HepG2 (cell line): ENCODE results near the gene KMT2B. TPM values are rescaled to one million over a fixed set of nuclear protein-coding genes. Genes with fewer than 3 reads are reported as not detected.

Experiments used
- ATAC-seq: fragments of 200-7000 bp; cut with Tn5 transposase; 3 replicates; pipeline ENCODE4 v1.9.1; 2020; ENCODE audit warnings: mild to moderate bottlenecking, moderate library complexity
- BruUV-seq: library from RNA; stranded (reverse); fragments of 400-500 nt; replicated peaks from 2 replicates; lab custom pipeline; 2021; lab: Mats Ljungman, UMichigan
- CTCF ChIA-PET: fragments of 300-600 bp; formaldehyde crosslinking; extraction: SDS; loops from one replicate; lab custom pipeline; 2021; ENCODE audit warnings: low total read pairs, inconsistent platforms, low intra/inter-chr PET ratio; lab: Yijun Ruan, JAX
- POLR2A ChIA-PET: fragments of 350-600 bp; sonication (Branson Sonifier 250); formaldehyde crosslinking; loops from one replicate; lab custom pipeline; 2020; ENCODE audit warnings: antibody characterized with exemption, inconsistent platforms; lab: Yijun Ruan, JAX
- DNase-seq: peaks from one replicate; pipeline ENCODE4 v3.0.0-alpha.2; 2015; ENCODE audit warnings: low spot score
- FAIRE-seq: peaks from 3 replicates; lab custom pipeline; 2011; peaks lifted over from hg19 to GRCh38; lab: Jason Lieb, UNC
- H2AFZ ChIP-seq: one replicate; pipeline ENCODE4 v1.6.1; 2011; ENCODE audit warnings: low read length, inconsistent platforms
- H3K27ac ChIP-seq: fragments of 300-600 bp; 3 replicates; pipeline ENCODE4 v1.8.0; 2011; ENCODE audit warnings: mixed run types, mild to moderate bottlenecking, mixed read lengths, low read length, inconsistent platforms; ENCODE audit not compliant: insufficient read depth; ENCODE audit errors: extremely low read length
- H3K27me3 ChIP-seq, 2 experiments: fragments of 200-600 bp in 1 of 2; 2 replicates in 1 of 2; 3 replicates in 1 of 2; pipeline versions ENCODE4 v1.6.0 to v1.8.0; 2011; ENCODE audit warnings: low read length in 2 of 2, mild to moderate bottlenecking in 2 of 2, moderate library complexity in 2 of 2, inconsistent platforms in 1 of 2; ENCODE audit not compliant: insufficient read depth in 2 of 2, control insufficient read depth in 1 of 2
- H3K36me3 ChIP-seq, 2 experiments: fragments of 200-600 bp in 1 of 2; replicated peaks in 1 of 2; 2 replicates in 1 of 2; 3 replicates in 1 of 2; pipeline versions ENCODE4 v1.5.1 to v1.8.0; 2011; ENCODE audit warnings: low read length in 2 of 2, inconsistent platforms in 1 of 2; ENCODE audit not compliant: insufficient read depth in 2 of 2, control insufficient read depth in 1 of 2
- H3K4me1 ChIP-seq: 2 replicates; pipeline ENCODE4 v1.5.1; 2012; ENCODE audit warnings: low read length, inconsistent platforms; ENCODE audit not compliant: insufficient read depth
- H3K4me2 ChIP-seq: 2 replicates; pipeline ENCODE4 v1.6.0; 2011; ENCODE audit warnings: low read depth, low read length, inconsistent platforms
- H3K4me3 ChIP-seq, 3 experiments: fragments of 200-600 bp in 1 of 3; sonication (generic), shearing (Covaris generic) in 1 of 3; replicated peaks in 1 of 3; 2 replicates each; pipeline ENCODE4 v1.5.1; 2011 to 2016; ENCODE audit warnings: low read length in 3 of 3, inconsistent platforms in 2 of 3, low read depth in 2 of 3, mild to moderate bottlenecking in 2 of 3, control low read depth in 1 of 3, mixed read lengths in 1 of 3; ENCODE audit not compliant: insufficient read depth in 1 of 3
- H3K79me2 ChIP-seq: one replicate; pipeline ENCODE4 v1.6.1; 2011; ENCODE audit warnings: low read length, inconsistent platforms; ENCODE audit not compliant: insufficient read depth
- H3K9ac ChIP-seq: 2 replicates; pipeline ENCODE4 v1.6.0; 2011; ENCODE audit warnings: mild to moderate bottlenecking, low read depth, low read length, inconsistent platforms; ENCODE audit not compliant: insufficient read depth
- H3K9me3 ChIP-seq: 2 replicates; pipeline ENCODE4 v1.5.1; 2012; ENCODE audit warnings: mild to moderate bottlenecking, low read length
- H4K20me1 ChIP-seq: 2 replicates; pipeline ENCODE4 v1.6.0; 2011; ENCODE audit warnings: inconsistent platforms, mild to moderate bottlenecking, low read length, moderate library complexity; ENCODE audit not compliant: insufficient read depth
- GTF3A ChIP-seq: sonication (generic); formaldehyde crosslinking; conservative IDR thresholded peaks from 2 replicates; pipeline ENCODE4 v1.4.0; 2020; ENCODE audit warnings: mild to moderate bottlenecking, missing genetic modification reagents
- RARG ChIP-seq: sonication (generic); formaldehyde crosslinking; IDR thresholded peaks from 2 replicates; pipeline ENCODE4 v1.4.0; 2020; ENCODE audit warnings: low read depth, mild to moderate bottlenecking, missing genetic modification reagents
- SPEN ChIP-seq: sonication (generic); formaldehyde crosslinking; IDR thresholded peaks from 2 replicates; pipeline ENCODE4 v1.5.1; 2020; ENCODE audit warnings: low read depth, mild to moderate bottlenecking, missing genetic modification reagents
- TRIM24 ChIP-seq: sonication (generic); formaldehyde crosslinking; IDR thresholded peaks from 2 replicates; pipeline ENCODE4 v1.8.0; 2022; ENCODE audit warnings: mild to moderate bottlenecking, missing genetic modification reagents
- ZFP36L2 ChIP-seq: sonication (generic); formaldehyde crosslinking; IDR thresholded peaks from 2 replicates; pipeline ENCODE4 v1.4.0; 2020; ENCODE audit warnings: missing genetic modification reagents
- ZNF383 ChIP-seq: sonication (generic); formaldehyde crosslinking; IDR thresholded peaks from 2 replicates; pipeline ENCODE4 v1.4.0; 2020; ENCODE audit warnings: missing genetic modification reagents, mild to moderate bottlenecking, borderline replicate concordance
- ZNF430 ChIP-seq: sonication (generic); formaldehyde crosslinking; IDR thresholded peaks from 2 replicates; pipeline ENCODE4 v1.9.0; 2021; ENCODE audit warnings: mild to moderate bottlenecking, missing genetic modification reagents
- ZNF512 ChIP-seq: sonication (generic); formaldehyde crosslinking; IDR thresholded peaks from 2 replicates; pipeline ENCODE4 v1.4.0; 2020; ENCODE audit warnings: mild to moderate bottlenecking, missing genetic modification reagents
- ZNF792 ChIP-seq: IDR thresholded peaks from 2 replicates; pipeline ENCODE4 v1.6.1; 2016
- WGBS: methylation state at CpG from one replicate; pipeline ENCODE4 v1.1.6; 2017; ENCODE audit warnings: low lambda C conversion rate; 5-methylcytosine and 5-hydroxymethylcytosine counted together
- in situ Hi-C: cut with HindIII; loops from 2 replicates; pipeline ENCODE4 v1.10.0; 2017; ENCODE audit warnings: low pct_unique_long_range_greater_than_20kb; ENCODE audit not compliant: extremely low pct_ligation_motif_present
- intact Hi-C: fragments of 100-400 bp; cut with micrococcal nuclease; formaldehyde crosslinking; loops from one replicate; pipeline ENCODE4 v1.10.0; 2022; ENCODE audit not compliant: unreplicated experiment
- polyA plus RNA-seq, 8 experiments: library from polyadenylated mRNA; depleted of rRNA in 3 of 8; stranded (reverse) in 7 of 8; unstranded in 1 of 8; fragments of >200 nt; fragmentation: Illumina TruSeq in 4 of 8; extraction: Trizol in 4 of 8; gene quantifications; 2 replicates each; pipeline versions ENCODE4 v1.2.1 to v1.2.3, GENCODE V29; 2011 to 2016; ENCODE audit warnings: low read depth in 4 of 8, missing spikeins in 1 of 8, mixed read lengths in 1 of 8; ENCODE audit not compliant: insufficient read depth in 1 of 8
- total RNA-seq, 5 experiments: library from RNA; depleted of rRNA; stranded (reverse); fragments of >200 nt; fragmentation: Illumina TruSeq; extraction: Trizol; gene quantifications; 2 replicates each; pipeline ENCODE4 v1.2.3, GENCODE V29; 2016; ENCODE audit warnings: low read depth in 1 of 5

Gene KMT2B
- total and polyA plus RNA-seq, 2 of the 13 experiments (the other 11 are each of a cell fraction or from before 2014, with no cell fraction given): 6.2 to 16.9 TPM

DNA sequence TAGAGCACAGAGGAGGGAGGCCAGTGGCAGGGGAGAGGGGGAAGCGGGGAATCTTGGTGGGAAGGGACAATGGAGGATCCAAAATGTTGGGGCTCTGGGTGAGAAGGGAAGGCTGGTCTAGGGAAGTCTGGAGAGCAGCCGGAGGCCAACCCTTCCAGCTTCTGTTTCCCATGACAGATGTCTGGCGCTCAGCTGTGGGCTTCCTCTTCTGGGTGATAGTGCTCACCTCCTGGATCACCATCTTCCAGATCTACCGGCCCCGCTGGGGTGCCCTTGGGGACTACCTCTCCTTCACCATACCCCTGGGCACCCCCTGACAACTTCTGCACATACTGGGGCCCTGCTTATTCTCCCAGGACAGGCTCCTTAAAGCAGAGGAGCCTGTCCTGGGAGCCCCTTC is 28.7 kb downstream of the KMT2B start:
- Histone ChIP-seq H3K79me2 (peaks cover 20% of the 10 kb centered on the region), H3K4me3 (peak overlapping the region; percentile 82 to 99 (median 96))

More for the DNA sequence above, 28.7 kb downstream of the KMT2B start:
- Histone ChIP-seq H3K4me2 (peak overlapping the region; percentile 86), H3K4me1 (peaks cover 50% of the 10 kb centered on the region), H4K20me1 (no peaks in the 10 kb centered on the region), H3K27me3 (no peaks in the 10 kb centered on the region; a peak in 1 of 5 replicates), H2AFZ (no peak overlapping the region), H3K27ac (peak overlapping the region; percentile 94), H3K9me3 (no peaks in the 10 kb centered on the region), H3K9ac (peak overlapping the region; percentile 84; the same call in 1 of the 2 replicates), H3K36me3 (no peaks in the 10 kb centered on the region)
- DNase-seq: no peak
- ChIA-PET CTCF (no interaction called here), POLR2A (no interaction called here)
- in situ Hi-C loops (no loop called here), intact Hi-C loops (loop anchor here (10.0 kb wide), 1 partner anchor 52 kb away; no protein-coding TSS in a partner anchor)
- FAIRE-seq: no peak
- no peak for TF ChIP-seq GTF3A
- no peak for TF ChIP-seq ZFP36L2 (CRISPR knock-in tag)
- no peak for TF ChIP-seq TRIM24
- TF ChIP-seq ZNF383 (CRISPR knock-in tag): no peak
- no peak for TF ChIP-seq ZNF512 (CRISPR knock-in tag)
- no peak for TF ChIP-seq RARG (CRISPR knock-in tag)
- TF ChIP-seq ZNF792 (CRISPR knock-in tag): no peak
- TF ChIP-seq ZNF430 (CRISPR knock-in tag): no peak
- TF ChIP-seq SPEN (CRISPR knock-in tag): no peak
- no TSS peak for BruUV-seq
- 88% methylated on average over 5 of the region's 5 CpGs for WGBS
- ATAC-seq: no peak
